DND-41 (cell line): ENCODE results near the gene CASP6.

ENCODE experiments used
- ATAC-seq: fragments of 200-7000 bp; cut with Tn5 transposase; 3 replicates; pipeline ENCODE4 v1.9.1; 2021; ENCODE audit warnings: low read depth; ENCODE audit not compliant: insufficient read depth
- DNase-seq: peaks from one replicate; pipeline ENCODE4 v3.0.0-alpha.2; 2020
- H2AFZ ChIP-seq: 2 replicates; pipeline ENCODE4 v1.6.0; 2012; ENCODE audit warnings: low read depth, low read length
- H3K27ac ChIP-seq: 2 replicates; pipeline ENCODE4 v1.5.1; 2012; ENCODE audit warnings: low read length, inconsistent platforms
- H3K27me3 ChIP-seq: fragments of 200-600 bp; sonication (generic); 2 replicates; pipeline ENCODE4 v1.6.0; 2012; ENCODE audit warnings: low read length, mild to moderate bottlenecking, inconsistent platforms; ENCODE audit not compliant: insufficient read depth, poor library complexity
- H3K36me3 ChIP-seq: 2 replicates; pipeline ENCODE4 v1.5.1; 2012; ENCODE audit warnings: low read length, inconsistent platforms; ENCODE audit not compliant: insufficient read depth
- H3K4me1 ChIP-seq: 2 replicates; pipeline ENCODE4 v1.5.1; 2012; ENCODE audit warnings: mild to moderate bottlenecking, low read length; ENCODE audit not compliant: insufficient read depth
- H3K4me2 ChIP-seq: 2 replicates; pipeline ENCODE4 v1.6.0; 2012; ENCODE audit warnings: mild to moderate bottlenecking, moderate library complexity, low read length, inconsistent platforms; ENCODE audit not compliant: insufficient read depth
- H3K4me3 ChIP-seq, 2 experiments: fragments of 200-600 bp in 1 of 2; shearing (Covaris generic) in 1 of 2; 2 replicates each; pipeline ENCODE4 v1.5.1; 2012 to 2016; ENCODE audit warnings: inconsistent platforms in 2 of 2, low read length in 2 of 2, mild to moderate bottlenecking in 2 of 2, low read depth in 1 of 2, moderate library complexity in 1 of 2
- H3K79me2 ChIP-seq: 2 replicates; pipeline ENCODE4 v1.6.0; 2012; ENCODE audit warnings: low read length, inconsistent platforms; ENCODE audit not compliant: insufficient read depth
- H3K9ac ChIP-seq: 2 replicates; pipeline ENCODE4 v1.6.0; 2012; ENCODE audit warnings: low read depth, mild to moderate bottlenecking, inconsistent platforms, low read length, moderate library complexity
- H3K9me3 ChIP-seq: 2 replicates; pipeline ENCODE4 v1.5.1; 2012; ENCODE audit warnings: low read length, moderate library complexity, mild to moderate bottlenecking, inconsistent platforms; ENCODE audit not compliant: insufficient read depth, severe bottlenecking
- H4K20me1 ChIP-seq: 2 replicates; pipeline ENCODE4 v1.6.0; 2012; ENCODE audit warnings: low read length; ENCODE audit not compliant: insufficient read depth
- CTCF ChIP-seq: IDR thresholded peaks from 2 replicates; pipeline ENCODE4 v1.5.1; 2012; ENCODE audit warnings: borderline replicate concordance, low read length, moderate library complexity, mild to moderate bottlenecking; ENCODE audit not compliant: poor library complexity, severe bottlenecking; ENCODE audit errors: extremely low read depth
- EZH2 ChIP-seq: IDR thresholded peaks from 3 replicates; pipeline ENCODE4 v1.6.1; 2012; ENCODE audit warnings: borderline replicate concordance, low read depth, mild to moderate bottlenecking, moderate library complexity, low read length, inconsistent platforms; ENCODE audit not compliant: severe bottlenecking

The CASP6 gene

DNA sequence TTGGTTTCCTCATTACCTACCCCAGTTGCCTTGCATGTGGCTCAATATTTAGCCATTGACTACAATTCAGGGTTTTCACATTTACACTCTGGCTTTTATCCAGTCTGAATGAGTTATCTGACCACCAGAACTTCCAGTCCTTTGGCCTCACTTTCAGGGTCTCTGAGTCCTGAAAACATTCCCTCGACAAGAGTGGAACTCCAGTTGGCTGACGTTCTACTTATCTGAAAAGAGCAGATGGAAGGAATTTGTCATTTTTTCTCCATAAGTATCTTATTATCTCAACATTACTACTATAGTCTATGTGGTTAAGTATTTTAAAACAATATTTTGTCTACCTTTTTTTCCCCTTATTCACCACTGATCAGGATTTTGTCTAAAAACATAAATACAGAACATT is 5.2 kb upstream of the CASP6 start:
- no peaks in the 10 kb centered on the region for H3K79me2 ChIP-seq
- peaks cover 4% of the 10 kb centered on the region; the same call in 1 of the 2 replicates for H3K36me3 ChIP-seq
- H4K20me1 ChIP-seq = no peaks in the 10 kb centered on the region
- H3K4me2 ChIP-seq = no peak overlapping the region
- DNase-seq (no peak), ATAC-seq (no peak)
- no peak overlapping the region for H3K27ac ChIP-seq
- H2AFZ ChIP-seq = no peak overlapping the region
- H3K9me3 ChIP-seq = no peaks in the 10 kb centered on the region
- no peak overlapping the region for H3K9ac ChIP-seq
- no peaks in the 10 kb centered on the region for H3K27me3 ChIP-seq
- TF ChIP-seq CTCF = no peak
- TF ChIP-seq EZH2 = no peak
- peaks cover 8% of the 10 kb centered on the region for H3K4me1 ChIP-seq
- no peak overlapping the region for H3K4me3 ChIP-seq

- Histone ChIP-seq H3K4me3 (peak overlapping the region; percentile 91 to 95; a peak in 3 of 4 replicates), H3K27me3 (no peaks in the 10 kb centered on the region), H2AFZ (peak overlapping the region; percentile 90), H3K36me3 (peaks cover 3% of the 10 kb centered on the region; the same call in 1 of the 2 replicates), H3K27ac (peak overlapping the region; percentile 72), H3K4me1 (peaks cover 23% of the 10 kb centered on the region), H4K20me1 (no peaks in the 10 kb centered on the region), H3K4me2 (peak overlapping the region; percentile 77), H3K79me2 (peaks cover 37% of the 10 kb centered on the region), H3K9me3 (no peaks in the 10 kb centered on the region), H3K9ac (peak overlapping the region; percentile 90)
- no peak for ATAC-seq
- DNase-seq = no peak
- no peak for TF ChIP-seq CTCF
- no peak for TF ChIP-seq EZH2
Observed at GRCh38 chr4:109703664-109704361, 568 bp upstream of the CASP6 start.

- Histone ChIP-seq H3K27me3 (no peaks in the 10 kb centered on the region), H3K4me3 (peak overlapping the region; percentile 91 to 95; a peak in 3 of 4 replicates), H3K9ac (peak overlapping the region; percentile 90), H4K20me1 (no peaks in the 10 kb centered on the region), H3K79me2 (peaks cover 53% of the 10 kb centered on the region), H3K4me1 (peaks cover 23% of the 10 kb centered on the region), H2AFZ (peak overlapping the region; percentile 90), H3K9me3 (no peaks in the 10 kb centered on the region), H3K27ac (peak overlapping the region; percentile 72), H3K36me3 (peaks cover 16% of the 10 kb centered on the region; the same call in 1 of the 2 replicates), H3K4me2 (peak overlapping the region; percentile 77)
- DNase-seq (peak; percentile 32), ATAC-seq (peak; percentile 6; the same call in 1 of the 3 replicates)
- no peak for TF ChIP-seq CTCF
Observed at GRCh38 chr4:109701566-109702410, 1.5 kb downstream of the CASP6 start.
